ENCODE data around the gene AFF3. TPM values are rescaled to one million over a fixed set of nuclear protein-coding genes. Genes with fewer than 3 reads are reported as not detected.

The AFF3 gene
- total RNA-seq, 1 experiment from 2014 or later, result not detected

GRCh38 chr2:100006516-100006915, 135.9 kb downstream of the AFF3 start:
- Histone ChIP-seq H3K4me1 (replicated peaks; ENCODE audit: insufficient read depth) (no peaks in the 10 kb centered on the region), H3K36me3 (ENCODE audit: low read depth) (no peaks in the 10 kb centered on the region), H3K4me3 (no peak overlapping the region), H3K27me3 (ENCODE audit: insufficient read depth, low read depth) (peaks cover 92% of the 10 kb centered on the region), H3K4me2 (no peak overlapping the region), H2AFZ (no peak overlapping the region), H3K9me2 (ENCODE audit: insufficient read depth) (no peaks in the 10 kb centered on the region), H3K79me2 (ENCODE audit: low read depth) (no peaks in the 10 kb centered on the region), H3F3A (ENCODE audit: insufficient read depth, low read depth) (no peaks in the 10 kb centered on the region), H3K27ac (no peak overlapping the region), H3K9me3 (ENCODE audit: insufficient read depth, low read depth) (no peaks in the 10 kb centered on the region), H4K20me1 (ENCODE audit: insufficient read depth) (no peaks in the 10 kb centered on the region)
- BruUV-seq (replicated peaks), result no TSS peak
- CTCF ChIA-PET, result no interaction called here
- intact Hi-C loops (cut with micrococcal nuclease; ENCODE audit: unreplicated experiment), result no loop called here
- TF ChIP-seq CTCF (conservative IDR thresholded peaks at IDR 0.05), result no peak
- no peak for TF ChIP-seq EZH2 (IDR thresholded peaks at IDR 0.05; ENCODE audit: low read depth)
- POLR2A ChIA-PET (ENCODE audit: unreplicated experiment), result no interaction called here
- DNase-seq, result no peak

- Histone ChIP-seq H3K36me3 (ENCODE audit: low read depth) (no peaks in the 10 kb centered on the region), H3K4me3 (no peak overlapping the region), H4K20me1 (ENCODE audit: insufficient read depth) (no peaks in the 10 kb centered on the region), H3F3A (ENCODE audit: insufficient read depth, low read depth) (no peaks in the 10 kb centered on the region), H3K4me1 (replicated peaks; ENCODE audit: insufficient read depth) (no peaks in the 10 kb centered on the region), H3K79me2 (ENCODE audit: low read depth) (no peaks in the 10 kb centered on the region), H3K27me3 (ENCODE audit: insufficient read depth, low read depth) (peaks cover 92% of the 10 kb centered on the region), H3K9me2 (ENCODE audit: insufficient read depth) (no peaks in the 10 kb centered on the region), H3K9me3 (ENCODE audit: insufficient read depth, low read depth) (no peaks in the 10 kb centered on the region), H3K4me2 (no peak overlapping the region), H3K27ac (no peak overlapping the region), H2AFZ (no peak overlapping the region)
- ChIA-PET POLR2A (ENCODE audit: unreplicated experiment) (no interaction called here), CTCF (no interaction called here)
- DNase-seq, result no peak
- TF ChIP-seq CTCF (conservative IDR thresholded peaks at IDR 0.05) (no peak), EZH2 (IDR thresholded peaks at IDR 0.05; ENCODE audit: low read depth) (no peak)
- intact Hi-C loops (cut with micrococcal nuclease; ENCODE audit: unreplicated experiment), result no loop called here
- BruUV-seq (replicated peaks), result no TSS peak
Observed at GRCh38 chr2:100004959-100005387, 137.4 kb downstream of the AFF3 start.

DNA sequence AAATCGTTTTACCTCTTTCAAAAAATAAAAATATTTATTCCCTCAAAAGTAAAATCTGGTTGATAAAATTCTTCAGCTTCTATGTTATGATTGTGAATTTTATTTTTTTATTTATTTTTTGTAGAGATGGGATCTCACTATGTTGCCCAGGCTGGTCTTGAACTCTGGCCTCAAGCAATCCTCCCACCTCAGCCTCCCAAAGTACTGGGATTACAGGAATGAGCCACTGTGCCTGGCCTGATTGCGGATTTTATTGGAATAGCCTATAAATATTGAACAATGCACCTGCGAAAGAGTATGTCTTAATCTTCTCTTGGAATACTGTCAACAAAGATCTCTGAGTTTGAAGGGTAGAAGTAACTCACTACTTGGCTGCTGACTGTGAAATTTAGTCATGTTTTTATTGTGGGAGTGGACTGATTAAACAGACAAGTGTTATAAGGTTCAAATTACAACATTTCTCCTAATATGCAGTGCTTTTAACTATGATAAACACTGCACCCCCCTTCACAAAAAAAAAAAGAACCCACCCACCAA, 138.0 kb downstream of the AFF3 start:
- Histone ChIP-seq H3K9me3 (ENCODE audit: insufficient read depth, low read depth) (no peaks in the 10 kb centered on the region), H3K4me3 (no peak overlapping the region), H2AFZ (no peak overlapping the region), H3K36me3 (ENCODE audit: low read depth) (no peaks in the 10 kb centered on the region), H3K27ac (no peak overlapping the region), H4K20me1 (ENCODE audit: insufficient read depth) (no peaks in the 10 kb centered on the region), H3F3A (ENCODE audit: insufficient read depth, low read depth) (no peaks in the 10 kb centered on the region), H3K4me1 (replicated peaks; ENCODE audit: insufficient read depth) (no peaks in the 10 kb centered on the region), H3K4me2 (no peak overlapping the region), H3K79me2 (ENCODE audit: low read depth) (no peaks in the 10 kb centered on the region), H3K27me3 (ENCODE audit: insufficient read depth, low read depth) (peaks cover 92% of the 10 kb centered on the region), H3K9me2 (ENCODE audit: insufficient read depth) (no peaks in the 10 kb centered on the region)
- POLR2A ChIA-PET (ENCODE audit: unreplicated experiment), result no interaction called here
- no TSS peak for BruUV-seq (replicated peaks)
- CTCF ChIA-PET, result no interaction called here
- DNase-seq, result no peak
- TF ChIP-seq EZH2 (IDR thresholded peaks at IDR 0.05; ENCODE audit: low read depth) (no peak), CTCF (conservative IDR thresholded peaks at IDR 0.05) (no peak)
- intact Hi-C loops (cut with micrococcal nuclease; ENCODE audit: unreplicated experiment), result no loop called here

Data from PC-9 (cell line).